BLaER1 (cell line): ENCODE measurements around the gene FGF8.

ENCODE experiments used
- H3K27ac ChIP-seq: shearing (Covaris generic); formaldehyde crosslinking; 2 replicates; pipeline ENCODE4 v1.8.1; 2022
- H3K27me3 ChIP-seq: shearing (Covaris generic); formaldehyde crosslinking; 2 replicates; pipeline ENCODE4 v1.8.1; 2022
- H3K36me3 ChIP-seq: shearing (Covaris generic); formaldehyde crosslinking; 2 replicates; pipeline ENCODE4 v1.8.1; 2022
- H3K4me1 ChIP-seq: shearing (Covaris generic); formaldehyde crosslinking; 2 replicates; pipeline ENCODE4 v1.8.1; 2022
- H3K4me2 ChIP-seq: shearing (Covaris generic); formaldehyde crosslinking; 2 replicates; pipeline ENCODE4 v1.8.1; 2022
- H3K4me3 ChIP-seq: shearing (Covaris generic); formaldehyde crosslinking; 2 replicates; pipeline ENCODE4 v1.8.1; 2022
- H3K9ac ChIP-seq: shearing (Covaris generic); formaldehyde crosslinking; 2 replicates; pipeline ENCODE4 v1.8.1; 2022
- H3K9me3 ChIP-seq: shearing (Covaris generic); formaldehyde crosslinking; 2 replicates; pipeline ENCODE4 v1.8.1; 2022
- H4K20me1 ChIP-seq: shearing (Covaris generic); formaldehyde crosslinking; 2 replicates; pipeline ENCODE4 v1.8.1; 2022
- Cebpa-rat ChIP-seq: shearing (Covaris generic); IDR thresholded peaks from 2 replicates; pipeline ENCODE4 v1.8.1; 2022

FGF8 gene

DNA sequence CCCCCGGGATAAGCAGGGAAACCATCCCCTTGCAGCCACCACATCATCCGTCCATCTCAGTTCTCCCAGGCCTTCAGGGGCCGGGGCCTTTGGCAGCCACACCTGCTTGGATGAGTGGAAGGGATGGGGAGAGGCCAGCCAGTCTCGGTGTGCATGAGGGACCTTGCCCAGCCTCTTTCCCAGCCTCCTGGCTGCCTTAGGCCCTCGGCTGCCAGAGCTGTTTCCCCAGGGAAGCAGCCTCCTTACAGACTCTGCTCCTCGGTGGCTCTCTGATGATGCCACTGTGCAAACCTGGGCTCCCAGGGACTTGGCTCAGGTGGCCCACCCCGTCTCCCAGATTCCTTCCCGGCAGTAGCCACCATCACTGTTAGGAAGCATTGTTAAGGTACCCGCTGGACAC, 14.7 kb downstream of the FGF8 start:
- no peaks in the 10 kb centered on the region for H3K36me3 ChIP-seq
- TF ChIP-seq Cebpa-rat = no peak
- 0 out of 2 replicates have a peak, but pooled peaks cover 5% of the 10 kb centered on the region for H3K27me3 ChIP-seq
- H4K20me1 ChIP-seq = no peaks in the 10 kb centered on the region
- no peak overlapping the region for H3K27ac ChIP-seq
- H3K4me3 ChIP-seq = no peak overlapping the region
- no peak overlapping the region for H3K4me2 ChIP-seq
- no peaks in the 10 kb centered on the region for H3K9me3 ChIP-seq
- no peak overlapping the region for H3K9ac ChIP-seq
- H3K4me1 ChIP-seq = no peaks in the 10 kb centered on the region

DNA sequence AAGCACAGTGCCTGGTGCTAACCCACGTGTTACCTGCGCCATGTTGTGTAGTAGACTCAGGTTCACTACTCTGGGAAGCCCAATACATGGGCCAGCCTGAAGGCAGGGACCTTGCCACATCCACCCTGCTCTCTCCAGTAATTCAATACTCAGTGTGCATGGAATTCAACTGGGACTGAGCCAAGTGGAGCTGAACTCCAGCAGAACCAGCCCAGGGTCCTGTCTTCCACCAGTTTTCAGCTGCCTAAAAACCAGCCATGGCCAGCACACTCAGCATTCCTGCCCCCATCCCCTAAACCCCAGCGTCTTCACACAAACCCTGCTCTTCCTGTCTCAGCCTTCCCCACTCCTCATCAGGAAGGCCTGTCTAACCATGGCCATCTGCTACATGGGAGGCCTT, 15.4 kb downstream of the FGF8 start:
- H3K4me2 ChIP-seq = no peak overlapping the region
- H3K9ac ChIP-seq = no peak overlapping the region
- TF ChIP-seq Cebpa-rat = no peak

GRCh38 chr10:101759309-101760247, 16.3 kb downstream of the FGF8 start:
- H3K4me1 ChIP-seq = no peaks in the 10 kb centered on the region
- no peaks in the 10 kb centered on the region for H4K20me1 ChIP-seq
- H3K27ac ChIP-seq = no peak overlapping the region

More for the DNA sequence above, 15.4 kb downstream of the FGF8 start:
- H3K36me3 ChIP-seq = no peaks in the 10 kb centered on the region
- H3K27ac ChIP-seq = no peak overlapping the region
- no peaks in the 10 kb centered on the region for H3K27me3 ChIP-seq
- no peaks in the 10 kb centered on the region for H3K9me3 ChIP-seq
- no peak overlapping the region for H3K4me3 ChIP-seq
- H4K20me1 ChIP-seq = no peaks in the 10 kb centered on the region
- H3K4me1 ChIP-seq = no peaks in the 10 kb centered on the region

DNA sequence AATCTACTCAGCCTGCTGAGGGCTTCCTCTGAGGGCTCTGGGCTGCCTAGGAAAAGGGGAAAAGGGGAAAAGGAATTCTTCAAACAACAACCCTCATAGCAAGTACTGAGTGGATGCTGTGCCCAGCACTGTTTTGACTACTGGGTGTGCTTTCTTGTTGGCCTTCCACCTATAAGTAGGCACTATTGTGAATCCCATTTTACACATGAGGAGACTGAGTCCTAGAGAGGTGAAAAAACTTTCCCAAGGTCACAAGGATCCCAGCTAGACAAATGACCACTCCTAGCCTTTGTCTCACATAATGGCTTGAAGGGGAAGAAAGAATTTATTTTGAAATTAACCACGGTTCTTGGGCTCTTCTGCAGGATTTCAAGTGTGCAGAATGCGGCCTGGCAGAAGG, 17.1 kb downstream of the FGF8 start:
- no peak overlapping the region for H3K4me2 ChIP-seq

More at GRCh38 chr10:101759309-101760247, 16.3 kb downstream of the FGF8 start:
- no peak overlapping the region for H3K4me3 ChIP-seq
- no peak for TF ChIP-seq Cebpa-rat
- no peaks in the 10 kb centered on the region for H3K27me3 ChIP-seq
- H3K4me2 ChIP-seq = no peak overlapping the region
- H3K9me3 ChIP-seq = no peaks in the 10 kb centered on the region
- no peaks in the 10 kb centered on the region for H3K36me3 ChIP-seq
- H3K9ac ChIP-seq = no peak overlapping the region

GRCh38 chr10:101752241-101752640, 23.7 kb downstream of the FGF8 start:
- no peaks in the 10 kb centered on the region for H4K20me1 ChIP-seq
- H3K4me3 ChIP-seq = no peak overlapping the region
- no peaks in the 10 kb centered on the region for H3K4me1 ChIP-seq
- no peak for TF ChIP-seq Cebpa-rat
- no peaks in the 10 kb centered on the region for H3K9me3 ChIP-seq
- no peak overlapping the region for H3K4me2 ChIP-seq
- no peak overlapping the region for H3K9ac ChIP-seq
- H3K27me3 ChIP-seq = 0 out of 2 replicates have a peak, but pooled peaks cover 5% of the 10 kb centered on the region
- H3K27ac ChIP-seq = no peak overlapping the region
- no peaks in the 10 kb centered on the region for H3K36me3 ChIP-seq

More for the DNA sequence above, 17.1 kb downstream of the FGF8 start:
- no peak overlapping the region for H3K4me3 ChIP-seq
- no peak overlapping the region for H3K9ac ChIP-seq
- no peaks in the 10 kb centered on the region for H4K20me1 ChIP-seq
- no peak for TF ChIP-seq Cebpa-rat
- H3K27me3 ChIP-seq = no peaks in the 10 kb centered on the region
- no peak overlapping the region for H3K27ac ChIP-seq
- no peaks in the 10 kb centered on the region for H3K4me1 ChIP-seq
- no peaks in the 10 kb centered on the region for H3K36me3 ChIP-seq
- H3K9me3 ChIP-seq = no peaks in the 10 kb centered on the region

DNA sequence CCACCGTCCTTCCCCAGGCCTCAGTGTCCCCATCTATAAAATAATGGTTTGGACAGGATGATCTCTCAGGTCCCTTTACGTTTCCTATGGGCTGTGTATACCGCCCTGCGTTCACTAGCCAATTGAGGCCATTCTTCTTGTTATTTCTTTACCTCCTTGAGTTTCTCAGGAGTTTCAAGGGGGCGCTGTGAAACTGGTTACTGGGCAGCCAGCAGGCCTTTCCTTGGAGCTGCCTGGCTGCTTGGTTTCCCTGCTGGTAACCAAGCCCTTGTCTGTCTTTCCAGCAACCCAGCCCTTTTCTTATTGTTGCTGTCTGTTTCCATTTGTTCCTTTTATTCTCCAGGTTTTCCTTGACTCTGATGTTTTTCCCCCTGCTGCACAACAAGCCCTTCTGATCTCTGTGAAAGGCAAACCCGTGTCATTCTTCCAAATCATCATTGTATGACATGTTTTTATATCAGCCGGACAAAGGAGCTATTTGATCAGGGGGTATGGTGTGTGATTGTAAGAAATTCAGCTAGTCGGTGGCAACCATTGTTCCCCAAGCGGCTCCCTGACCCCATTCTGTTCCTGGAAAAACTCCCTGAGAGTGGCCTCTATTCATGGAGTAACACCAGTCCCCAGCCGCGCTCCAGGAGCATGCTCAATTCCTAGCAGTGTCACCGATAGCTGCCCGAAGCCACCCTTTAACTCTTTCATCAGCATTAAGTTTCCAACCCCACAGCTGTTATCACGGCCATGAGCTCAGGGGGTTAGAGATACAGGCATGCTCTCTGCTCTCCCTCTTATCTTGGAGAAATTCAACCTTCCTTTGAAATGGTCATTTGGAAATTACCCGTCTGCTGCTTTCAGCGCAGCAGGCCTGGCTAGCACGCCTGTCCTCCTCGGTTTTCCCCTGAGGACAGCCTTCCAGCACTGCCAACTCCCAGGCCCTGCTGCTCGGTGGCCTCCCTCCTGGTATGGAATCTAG, 26.6 kb downstream of the FGF8 start:
- no peaks in the 10 kb centered on the region for H3K36me3 ChIP-seq
- no peaks in the 10 kb centered on the region for H3K4me1 ChIP-seq
- no peaks in the 10 kb centered on the region for H3K9me3 ChIP-seq
- 0 out of 2 replicates have a peak, but pooled peaks cover 5% of the 10 kb centered on the region for H3K27me3 ChIP-seq
- no peak overlapping the region for H3K4me2 ChIP-seq
- no peak for TF ChIP-seq Cebpa-rat
- H4K20me1 ChIP-seq = no peaks in the 10 kb centered on the region
- H3K9ac ChIP-seq = no peak overlapping the region
- no peak overlapping the region for H3K27ac ChIP-seq
- H3K4me3 ChIP-seq = no peak overlapping the region

DNA sequence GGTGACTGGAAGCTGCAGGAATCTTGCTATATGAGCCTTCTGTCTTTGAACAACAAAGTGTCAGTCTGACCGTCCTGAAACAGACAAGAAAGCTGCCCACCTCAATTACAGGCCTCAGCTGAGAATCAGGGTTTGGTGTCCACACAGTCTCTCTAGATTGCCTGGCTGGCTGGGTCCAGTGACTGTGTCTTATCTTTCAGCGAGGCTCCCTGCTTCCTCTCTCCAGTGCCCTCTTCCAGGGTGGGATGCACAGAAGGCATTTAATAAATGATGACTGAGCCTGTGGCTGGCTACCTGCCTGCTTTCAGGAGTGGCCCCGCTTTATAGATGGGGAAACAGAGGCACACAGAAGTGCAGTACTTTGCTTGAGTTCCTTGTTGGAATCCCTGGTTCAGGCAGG, 27.4 kb downstream of the FGF8 start:
- Histone ChIP-seq H3K4me2 (no peak overlapping the region), H4K20me1 (no peaks in the 10 kb centered on the region), H3K36me3 (no peaks in the 10 kb centered on the region), H3K4me1 (no peaks in the 10 kb centered on the region), H3K9ac (no peak overlapping the region), H3K4me3 (no peak overlapping the region), H3K27me3 (0 out of 2 replicates have a peak, but pooled peaks cover 5% of the 10 kb centered on the region), H3K27ac (no peak overlapping the region), H3K9me3 (no peaks in the 10 kb centered on the region)
- no peak for TF ChIP-seq Cebpa-rat

DNA sequence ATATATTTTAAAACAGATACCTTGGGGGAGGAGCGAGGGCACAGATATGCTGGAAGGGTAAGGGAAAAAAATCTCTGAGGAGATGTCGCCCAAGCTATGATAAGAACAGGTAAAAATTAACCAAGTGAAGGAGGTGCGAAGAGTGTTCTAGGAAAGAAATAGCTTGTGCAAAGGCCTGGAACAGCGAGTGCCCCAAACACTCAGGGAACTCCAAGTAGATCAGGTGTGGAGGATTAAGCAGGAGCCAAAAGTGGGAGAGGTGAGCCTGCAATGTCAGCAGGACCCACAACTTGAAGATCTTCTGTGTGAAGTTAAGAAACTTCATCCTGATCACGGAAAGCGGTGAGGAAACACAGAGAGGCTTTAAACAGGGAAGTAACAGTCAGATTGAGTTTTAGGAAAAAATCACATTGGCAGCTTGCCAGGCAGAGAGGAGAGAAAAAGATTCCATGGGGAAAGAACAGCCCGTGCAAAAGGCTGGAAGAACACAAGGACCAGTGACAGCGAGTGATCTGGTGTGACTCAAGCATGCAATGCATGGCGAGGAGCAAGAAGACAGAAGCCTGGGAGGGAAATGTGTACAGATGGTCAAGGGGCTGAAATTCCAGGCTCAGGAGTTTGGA, 30.7 kb downstream of the FGF8 start:
- no peaks in the 10 kb centered on the region for H3K4me1 ChIP-seq
- TF ChIP-seq Cebpa-rat = no peak
- no peaks in the 10 kb centered on the region for H3K36me3 ChIP-seq
- H3K27me3 ChIP-seq = no peaks in the 10 kb centered on the region
- no peak overlapping the region for H3K4me2 ChIP-seq
- H3K27ac ChIP-seq = no peak overlapping the region
- no peaks in the 10 kb centered on the region for H3K9me3 ChIP-seq
- no peaks in the 10 kb centered on the region for H4K20me1 ChIP-seq
- no peak overlapping the region for H3K9ac ChIP-seq
- H3K4me3 ChIP-seq = no peak overlapping the region

- no peak for TF ChIP-seq Cebpa-rat
- Histone ChIP-seq H4K20me1 (no peaks in the 10 kb centered on the region), H3K36me3 (no peaks in the 10 kb centered on the region), H3K9ac (no peak overlapping the region), H3K27ac (no peak overlapping the region), H3K27me3 (no peaks in the 10 kb centered on the region), H3K4me1 (no peaks in the 10 kb centered on the region), H3K4me3 (no peak overlapping the region), H3K4me2 (no peak overlapping the region), H3K9me3 (no peaks in the 10 kb centered on the region)
Measured at GRCh38 chr10:101744267-101744666, 31.6 kb downstream of the FGF8 start.
